Neutrophil (primary cell): Measurements from ENCODE around the gene FGF8.
"Not testable (repeated sequence)": the region's sequence is repeated elsewhere in the genome, so short reads cannot be mapped to it uniquely, and the experiment has no call there.

Experiments used
- H3K27ac ChIP-seq: fragments of 200-600 bp; sonication (generic); 2 replicates; pipeline ENCODE4 v1.5.1; 2016; ENCODE audit warnings: mild to moderate bottlenecking, moderate library complexity
- H3K27me3 ChIP-seq: fragments of 200-600 bp; sonication (generic); 2 replicates; pipeline ENCODE4 v1.6.0; 2016; ENCODE audit warnings: mild to moderate bottlenecking
- H3K36me3 ChIP-seq: fragments of 200-600 bp; sonication (generic); 2 replicates; pipeline ENCODE4 v1.5.1; 2017
- H3K4me1 ChIP-seq, 2 experiments: fragments of 200-600 bp in 1 of 2; sonication (generic) in 1 of 2; 1 replicate in 1 of 2; 2 replicates in 1 of 2; pipeline versions ENCODE4 v1.5.1 to v1.6.1; 2013 to 2016; ENCODE audit warnings: low read depth in 1 of 2, low read length in 1 of 2, mild to moderate bottlenecking in 1 of 2, moderate library complexity in 1 of 2; ENCODE audit not compliant: control insufficient read depth in 1 of 2, insufficient read depth in 1 of 2
- H3K4me3 ChIP-seq, 2 experiments: fragments of 200-600 bp in 1 of 2; sonication (generic) in 1 of 2; 1 replicate in 1 of 2; 2 replicates in 1 of 2; pipeline ENCODE4 v1.5.1; 2013 to 2016; ENCODE audit warnings: low read depth in 1 of 2, low read length in 1 of 2, mild to moderate bottlenecking in 1 of 2, moderate library complexity in 1 of 2
- H3K9me3 ChIP-seq: fragments of 200-600 bp; sonication (generic); 2 replicates; pipeline ENCODE4 v1.5.1; 2016
- CTCF ChIP-seq: fragments of 200-600 bp; sonication (generic); IDR thresholded peaks from 2 replicates; pipeline ENCODE4 v1.5.1; 2016; ENCODE audit warnings: antibody characterized with exemption

FGF8 gene

GRCh38 chr10:101807158-101807557 is 31.2 kb upstream of the FGF8 start:
- Histone ChIP-seq H3K9me3 (no peaks in the 10 kb centered on the region), H3K27ac (no peak overlapping the region), H3K36me3 (peaks cover 100% of the 10 kb centered on the region), H3K4me1 (no peaks in the 10 kb centered on the region), H3K4me3 (no peak overlapping the region), H3K27me3 (no peaks in the 10 kb centered on the region)
- no peak for TF ChIP-seq CTCF

- H3K9me3 ChIP-seq: no peaks in the 10 kb centered on the region
- H3K27me3 ChIP-seq: no peaks in the 10 kb centered on the region
- TF ChIP-seq CTCF: no peak
- H3K4me3 ChIP-seq: no peak overlapping the region
- no peak overlapping the region for H3K27ac ChIP-seq
- no peaks in the 10 kb centered on the region for H3K4me1 ChIP-seq
- peaks cover 100% of the 10 kb centered on the region for H3K36me3 ChIP-seq
Measured at GRCh38 chr10:101803511-101803910, 27.6 kb upstream of the FGF8 start.

GRCh38 chr10:101797403-101798059 is 21.6 kb upstream of the FGF8 start:
- Histone ChIP-seq H3K27me3 (no peaks in the 10 kb centered on the region), H3K4me1 (no peaks in the 10 kb centered on the region), H3K9me3 (no peaks in the 10 kb centered on the region), H3K36me3 (peaks cover 99% of the 10 kb centered on the region), H3K27ac (no peak overlapping the region), H3K4me3 (no peak overlapping the region)
- TF ChIP-seq CTCF: no peak

- H3K36me3 ChIP-seq: peaks cover 99% of the 10 kb centered on the region
- H3K4me3 ChIP-seq: no peak overlapping the region
- no peaks in the 10 kb centered on the region for H3K27me3 ChIP-seq
Measured at GRCh38 chr10:101793526-101793925, 17.6 kb upstream of the FGF8 start.

GRCh38 chr10:101789686-101790085 is 13.8 kb upstream of the FGF8 start:
- Histone ChIP-seq H3K4me1 (no peaks in the 10 kb centered on the region), H3K4me3 (no peak overlapping the region), H3K9me3 (peaks cover 3% of the 10 kb centered on the region), H3K36me3 (peaks cover 100% of the 10 kb centered on the region), H3K27me3 (no peaks in the 10 kb centered on the region), H3K27ac (no peak overlapping the region)
- no peak for TF ChIP-seq CTCF

More at GRCh38 chr10:101793526-101793925, 17.6 kb upstream of the FGF8 start:
- Histone ChIP-seq H3K27ac (no peak overlapping the region), H3K4me1 (no peaks in the 10 kb centered on the region), H3K9me3 (no peaks in the 10 kb centered on the region)
- TF ChIP-seq CTCF: no peak

- H3K4me1 ChIP-seq, H3K27me3 ChIP-seq, H3K4me3 ChIP-seq, H3K27ac ChIP-seq, H3K9me3 ChIP-seq: not testable (repeated sequence)
- peaks cover 100% of the 10 kb centered on the region for H3K36me3 ChIP-seq
Measured at GRCh38 chr10:101789231-101789630, 13.3 kb upstream of the FGF8 start.
